ENCODE data around the gene RARG.

The RARG gene

GRCh38 chr12:53244337-53244736 lies 12.3 kb upstream of the RARG start:
- no peak for DNase-seq (ENCODE audit: low read depth)

GRCh38 chr12:53241623-53242412 lies 9.8 kb upstream of the RARG start:
- no peak for DNase-seq (ENCODE audit: low read depth)

GRCh38 chr12:53239643-53240258 lies 7.7 kb upstream of the RARG start:
- DNase-seq (ENCODE audit: low read depth), result no peak

GRCh38 chr12:53236443-53237111 lies 4.6 kb upstream of the RARG start:
- DNase-seq (ENCODE audit: low read depth), result no peak

- DNase-seq (ENCODE audit: low read depth), result no peak
Measured at GRCh38 chr12:53235742-53236442, 3.9 kb upstream of the RARG start.

- no peak for DNase-seq (ENCODE audit: low read depth)
Measured at GRCh38 chr12:53235164-53235563, 3.2 kb upstream of the RARG start.

- DNase-seq (ENCODE audit: low read depth), result no peak
Measured at GRCh38 chr12:53234271-53234914, 2.4 kb upstream of the RARG start.

- no peak for DNase-seq (ENCODE audit: low read depth)
Measured at GRCh38 chr12:53233671-53234121, 1.7 kb upstream of the RARG start.

GRCh38 chr12:53232646-53233461 lies 845 bp upstream of the RARG start:
- DNase-seq (ENCODE audit: low read depth), result no peak

GRCh38 chr12:53231671-53231920 lies 413 bp downstream of the RARG start:
- DNase-seq (ENCODE audit: low read depth), result no peak

- no peak for DNase-seq (ENCODE audit: low read depth)
Measured at GRCh38 chr12:53230108-53230845, 1.7 kb downstream of the RARG start.

GRCh38 chr12:53229454-53229853 lies 2.6 kb downstream of the RARG start:
- DNase-seq (ENCODE audit: low read depth), result no peak

- no peak for DNase-seq (ENCODE audit: low read depth)
Measured at GRCh38 chr12:53227836-53228235, 4.2 kb downstream of the RARG start.

- DNase-seq (ENCODE audit: low read depth), result no peak
Measured at GRCh38 chr12:53227341-53227740, 4.7 kb downstream of the RARG start.

GRCh38 chr12:53226815-53227214 lies 5.2 kb downstream of the RARG start:
- no peak for DNase-seq (ENCODE audit: low read depth)

- no peak for DNase-seq (ENCODE audit: low read depth)
Measured at GRCh38 chr12:53225635-53226424, 6.2 kb downstream of the RARG start.

GRCh38 chr12:53224897-53225634 lies 6.9 kb downstream of the RARG start:
- DNase-seq (ENCODE audit: low read depth), result no peak

GRCh38 chr12:53224061-53224896 lies 7.7 kb downstream of the RARG start:
- no peak for DNase-seq (ENCODE audit: low read depth)
